CD4-positive, CD25-positive, alpha-beta regulatory T cell (primary cell): ENCODE data around the gene PPFIA2. TPM values are rescaled to one million over a fixed set of nuclear protein-coding genes. Genes with fewer than 3 reads are reported as not detected.

ENCODE experiments used
- ATAC-seq, 2 donors: fragments of 150-1000 bp; cut with Tn5 transposase; one replicate each; pipeline ENCODE4 v1.10.0; 2021; ENCODE audit warnings: low read depth in 2 of 2, moderate number of reproducible peaks in 2 of 2, moderate library complexity in 1 of 2
- DNase-seq, 3 donors: peaks; one replicate each; pipeline versions ENCODE4 v3.0.0 to v3.0.0-alpha.2; 2012 to 2022; ENCODE audit warnings: mixed read lengths in 1 of 3
- H3K27ac ChIP-seq: one replicate; pipeline ENCODE4 v1.7.0; 2013; ENCODE audit warnings: mild to moderate bottlenecking, low read length; ENCODE audit not compliant: insufficient read depth, poor library complexity, severe bottlenecking
- H3K27me3 ChIP-seq: one replicate; pipeline ENCODE4 v1.7.0; 2013; ENCODE audit warnings: low read length; ENCODE audit not compliant: control insufficient read depth, insufficient read depth
- H3K36me3 ChIP-seq: one replicate; pipeline ENCODE4 v1.7.0; 2013; ENCODE audit warnings: mild to moderate bottlenecking, low read length, moderate library complexity; ENCODE audit not compliant: control insufficient read depth, insufficient read depth
- H3K4me1 ChIP-seq: 2 replicates; pipeline ENCODE4 v1.7.0; 2013; ENCODE audit warnings: mild to moderate bottlenecking, low read length; ENCODE audit not compliant: insufficient read depth, control insufficient read depth, poor library complexity, severe bottlenecking
- H3K4me3 ChIP-seq: one replicate; pipeline ENCODE4 v1.7.0; 2013; ENCODE audit warnings: low read depth, mild to moderate bottlenecking, low read length, moderate library complexity
- H3K9me3 ChIP-seq, 2 experiments: 1 replicate in 1 of 2; 2 replicates in 1 of 2; pipeline ENCODE4 v1.7.0; 2013; ENCODE audit warnings: low read length in 2 of 2, mild to moderate bottlenecking in 1 of 2, moderate library complexity in 1 of 2; ENCODE audit not compliant: control insufficient read depth in 2 of 2
- H3K27ac Mint-ChIP-seq, 3 donors: one replicate each; pipeline ENCODE4 v1.8.0; 2020 to 2022; ENCODE audit warnings: mild to moderate bottlenecking in 3 of 3, mixed read lengths in 3 of 3, moderate library complexity in 2 of 3
- H3K27me3 Mint-ChIP-seq: one replicate; pipeline ENCODE4 v1.8.0; 2022; ENCODE audit warnings: mild to moderate bottlenecking, mixed read lengths
- H3K36me3 Mint-ChIP-seq: one replicate; pipeline ENCODE4 v1.8.0; 2020; ENCODE audit warnings: mixed read lengths
- H3K4me1 Mint-ChIP-seq, 4 donors: one replicate each; pipeline ENCODE4 v1.8.0; 2020 to 2022; ENCODE audit warnings: mixed read lengths in 4 of 4, mild to moderate bottlenecking in 1 of 4
- H3K4me3 Mint-ChIP-seq, 4 donors: one replicate each; pipeline ENCODE4 v1.8.0; 2020 to 2022; ENCODE audit warnings: mild to moderate bottlenecking in 4 of 4, mixed read lengths in 4 of 4, moderate library complexity in 3 of 4
- H3K9me3 Mint-ChIP-seq, 7 donors: one replicate each; pipeline ENCODE4 v1.8.0; 2020 to 2022; ENCODE audit warnings: mixed read lengths in 7 of 7, mild to moderate bottlenecking in 3 of 7, moderate library complexity in 2 of 7
- polyA plus RNA-seq, 4 donors: library from polyadenylated mRNA; unstranded; fragments of 300-500 nt; fragmentation: Illumina TruSeq; gene quantifications; one replicate each; pipeline ENCODE4 v1.2.3, GENCODE V29; 2021
- total RNA-seq: library from RNA; stranded (reverse); gene quantifications from one replicate; pipeline ENCODE4 v1.2.3, GENCODE V29; 2022

Gene PPFIA2
- total and polyA plus RNA-seq, 5 donors from 2014 or later = not detected

- no peaks in the 10 kb centered on the region for H3K27me3 ChIP-seq
- H3K9me3 ChIP-seq = no peaks in the 10 kb centered on the region
- Mint-ChIP-seq H3K27ac (no peak overlapping the region), H3K4me1 (peaks cover 0 to 10% (median 0%) of the 10 kb centered on the region in 4 donors), H3K4me3 (peak overlapping the region in 1 of 4 donors; percentile 41), H3K9me3 (peaks cover 0 to 6% (median 2%) of the 10 kb centered on the region in 7 donors), H3K36me3 (no peaks in the 10 kb centered on the region), H3K27me3 (peaks cover 22% of the 10 kb centered on the region)
- ATAC-seq (no peak), DNase-seq (no peak)
- no peak overlapping the region for H3K4me3 ChIP-seq
- no peaks in the 10 kb centered on the region for H3K36me3 ChIP-seq
- H3K27ac ChIP-seq = no peak overlapping the region
- H3K4me1 ChIP-seq = no peaks in the 10 kb centered on the region
These were observed 545 bp downstream of the PPFIA2 start for GRCh38 chr12:81758421-81759189.

DNA sequence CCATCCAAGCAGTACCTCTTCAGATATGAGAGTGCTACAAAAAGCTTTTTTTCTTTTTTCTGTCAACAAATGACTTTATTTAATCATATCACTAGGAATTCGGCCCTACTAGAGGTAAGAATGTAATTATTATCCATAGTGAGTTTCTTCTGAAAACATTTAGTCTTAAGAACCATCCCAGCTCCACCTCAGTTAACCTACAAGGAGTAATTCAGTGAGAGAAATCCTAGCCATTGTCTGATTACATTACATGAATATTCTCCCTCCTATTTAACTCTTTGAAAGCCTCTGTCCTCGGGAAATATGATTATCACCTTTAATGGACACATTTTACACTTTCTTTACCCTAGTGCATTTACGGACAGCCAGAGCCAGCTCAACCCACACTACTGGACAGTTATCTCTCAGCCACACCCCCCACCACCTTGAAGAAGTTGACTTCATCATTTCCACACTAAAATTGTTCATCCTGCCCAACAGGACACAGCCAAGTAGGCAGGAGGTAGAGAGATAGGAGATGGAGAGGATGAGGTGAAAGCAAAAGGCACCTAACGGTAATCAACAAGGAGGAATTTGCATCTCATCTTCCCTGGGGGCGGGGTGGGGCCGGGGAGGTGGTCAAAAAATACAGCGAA lies 1.3 kb downstream of the PPFIA2 start:
- H3K27me3 Mint-ChIP-seq = peaks cover 22% of the 10 kb centered on the region
- H3K4me1 ChIP-seq = no peaks in the 10 kb centered on the region
- no peaks in the 10 kb centered on the region for H3K36me3 Mint-ChIP-seq
- no peak overlapping the region for H3K27ac Mint-ChIP-seq
- H3K36me3 ChIP-seq = no peaks in the 10 kb centered on the region
- no peak for ATAC-seq
- no peak for DNase-seq
- peak overlapping the region in 1 of 4 donors; percentile 16 for H3K4me3 Mint-ChIP-seq
- H3K4me3 ChIP-seq = no peak overlapping the region
- H3K27ac ChIP-seq = no peak overlapping the region
- H3K9me3 Mint-ChIP-seq = peaks cover 0 to 3% (median 1%) of the 10 kb centered on the region in 7 donors
- no peaks in the 10 kb centered on the region for H3K9me3 ChIP-seq
- H3K27me3 ChIP-seq = no peaks in the 10 kb centered on the region
- H3K4me1 Mint-ChIP-seq = peaks cover 0 to 10% (median 0%) of the 10 kb centered on the region in 4 donors

DNA sequence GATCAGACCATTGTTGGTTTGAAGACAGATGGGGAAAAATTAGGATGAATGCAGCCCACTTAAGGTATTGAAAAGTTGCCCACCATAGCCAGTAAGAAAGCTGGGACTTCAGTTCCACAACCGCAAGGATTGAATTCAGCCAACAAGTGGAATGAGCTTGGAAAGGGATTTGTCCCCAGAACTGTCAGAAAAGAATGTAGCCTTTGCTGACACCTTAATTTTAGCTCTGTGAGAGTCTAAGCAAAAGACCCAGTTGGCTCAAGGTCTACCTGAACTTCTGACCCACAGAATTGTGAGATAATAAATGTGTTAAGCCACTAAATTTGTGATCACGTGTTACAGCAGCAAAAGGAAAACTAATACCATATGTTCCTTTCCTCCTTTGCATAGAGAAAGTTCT lies 29.4 kb downstream of the PPFIA2 start:
- Histone ChIP-seq H3K4me3 (no peak overlapping the region), H3K4me1 (no peaks in the 10 kb centered on the region), H3K9me3 (no peaks in the 10 kb centered on the region), H3K27ac (no peak overlapping the region), H3K36me3 (no peaks in the 10 kb centered on the region), H3K27me3 (no peaks in the 10 kb centered on the region)
- Mint-ChIP-seq H3K4me3 (no peak overlapping the region), H3K9me3 (peaks cover 0 to 10% (median 0%) of the 10 kb centered on the region in 7 donors), H3K27me3 (no peaks in the 10 kb centered on the region), H3K36me3 (no peaks in the 10 kb centered on the region), H3K27ac (no peak overlapping the region), H3K4me1 (no peaks in the 10 kb centered on the region)
- no peak for DNase-seq
- ATAC-seq = no peak

GRCh38 chr12:81727391-81727790 lies 31.8 kb downstream of the PPFIA2 start:
- H3K27ac Mint-ChIP-seq = no peak overlapping the region
- H3K4me3 ChIP-seq = no peak overlapping the region
- no peaks in the 10 kb centered on the region for H3K9me3 ChIP-seq
- H3K36me3 Mint-ChIP-seq = no peaks in the 10 kb centered on the region
- no peaks in the 10 kb centered on the region for H3K36me3 ChIP-seq
- ATAC-seq (no peak), DNase-seq (no peak)
- peaks cover 0 to 13% (median 0%) of the 10 kb centered on the region in 7 donors for H3K9me3 Mint-ChIP-seq
- H3K27me3 Mint-ChIP-seq = no peaks in the 10 kb centered on the region
- no peaks in the 10 kb centered on the region for H3K27me3 ChIP-seq
- no peak overlapping the region for H3K4me3 Mint-ChIP-seq
- H3K27ac ChIP-seq = no peak overlapping the region
- H3K4me1 ChIP-seq = no peaks in the 10 kb centered on the region
- no peaks in the 10 kb centered on the region for H3K4me1 Mint-ChIP-seq

DNA sequence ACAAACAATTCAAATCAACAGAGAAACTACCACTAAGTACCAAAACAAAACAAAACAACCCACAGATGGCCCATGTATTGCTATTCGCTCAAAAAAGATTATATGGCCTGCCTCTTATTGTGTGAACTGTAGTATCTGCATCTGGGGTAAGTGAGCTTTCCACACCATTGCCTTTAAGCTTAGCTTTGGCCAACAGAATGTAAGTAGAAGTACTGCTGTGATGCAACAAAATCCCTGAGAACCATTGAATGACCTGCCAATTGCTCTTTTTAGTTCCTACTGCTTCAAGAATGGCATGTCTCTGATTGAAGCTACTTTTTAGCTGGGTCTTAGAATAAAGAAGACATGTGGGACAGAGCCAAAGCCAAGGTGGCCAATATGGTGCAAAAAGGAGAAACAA lies 32.5 kb downstream of the PPFIA2 start:
- peaks cover 0 to 13% (median 0%) of the 10 kb centered on the region in 7 donors for H3K9me3 Mint-ChIP-seq
- no peaks in the 10 kb centered on the region for H3K27me3 Mint-ChIP-seq
- no peaks in the 10 kb centered on the region for H3K36me3 Mint-ChIP-seq

GRCh38 chr12:81723361-81723760 lies 35.8 kb downstream of the PPFIA2 start:
- H3K4me1 Mint-ChIP-seq = no peaks in the 10 kb centered on the region
- no peak overlapping the region for H3K4me3 ChIP-seq
- H3K27me3 ChIP-seq = no peaks in the 10 kb centered on the region
- no peaks in the 10 kb centered on the region for H3K4me1 ChIP-seq
- no peaks in the 10 kb centered on the region for H3K36me3 ChIP-seq
- H3K4me3 Mint-ChIP-seq = no peak overlapping the region
- H3K27ac ChIP-seq = no peak overlapping the region
- no peak for ATAC-seq
- DNase-seq = no peak
- H3K36me3 Mint-ChIP-seq = no peaks in the 10 kb centered on the region
- no peaks in the 10 kb centered on the region for H3K9me3 ChIP-seq
- H3K9me3 Mint-ChIP-seq = peaks cover 0 to 9% (median 0%) of the 10 kb centered on the region in 7 donors
- H3K27me3 Mint-ChIP-seq = no peaks in the 10 kb centered on the region
- H3K27ac Mint-ChIP-seq = no peak overlapping the region

More for the DNA sequence above, 32.5 kb downstream of the PPFIA2 start:
- Histone ChIP-seq H3K4me1 (no peaks in the 10 kb centered on the region), H3K27me3 (no peaks in the 10 kb centered on the region), H3K4me3 (no peak overlapping the region), H3K27ac (no peak overlapping the region), H3K9me3 (no peaks in the 10 kb centered on the region), H3K36me3 (no peaks in the 10 kb centered on the region)
- ATAC-seq (no peak), DNase-seq (no peak)
- Mint-ChIP-seq H3K4me3 (no peak overlapping the region), H3K4me1 (no peaks in the 10 kb centered on the region), H3K27ac (no peak overlapping the region)

- Histone ChIP-seq H3K9me3 (no peaks in the 10 kb centered on the region), H3K4me3 (no peak overlapping the region), H3K4me1 (no peaks in the 10 kb centered on the region), H3K27ac (no peak overlapping the region), H3K36me3 (no peaks in the 10 kb centered on the region), H3K27me3 (no peaks in the 10 kb centered on the region)
- no peak for DNase-seq
- Mint-ChIP-seq H3K4me3 (no peak overlapping the region), H3K27ac (no peak overlapping the region), H3K9me3 (peaks cover 0 to 8% (median 2%) of the 10 kb centered on the region in 7 donors), H3K4me1 (no peaks in the 10 kb centered on the region), H3K27me3 (no peaks in the 10 kb centered on the region), H3K36me3 (no peaks in the 10 kb centered on the region)
- ATAC-seq = no peak
These were observed 37.1 kb downstream of the PPFIA2 start for GRCh38 chr12:81722004-81722403.
